ENCODE results near the gene CENPP. TPM values are rescaled to one million over a fixed set of nuclear protein-coding genes. Genes with fewer than 3 reads are reported as not detected.

The CENPP gene
- total RNA-seq, 1 experiment from 2014 or later, result 15.6 TPM

- Histone ChIP-seq H3K27me3 (replicated peaks; ENCODE audit: insufficient read depth, low read depth, low read length, poor library complexity) (no peaks in the 10 kb centered on the region), H3K9me3 (ENCODE audit: low read depth, low read length, poor library complexity, severe bottlenecking) (no peaks in the 10 kb centered on the region), H3K36me3 (ENCODE audit: insufficient read depth, low read length, poor library complexity, severe bottlenecking) (no peaks in the 10 kb centered on the region), H3K4me1 (ENCODE audit: insufficient read depth, low read length, poor library complexity, severe bottlenecking) (no peaks in the 10 kb centered on the region), H3K4me3 (ENCODE audit: low read depth, low read length, poor library complexity, severe bottlenecking) (no peak overlapping the region), H3K27ac (ENCODE audit: low read depth, low read length, poor library complexity, severe bottlenecking) (no peak overlapping the region)
- DNase-seq (ENCODE audit: low spot score), result no peak
- TF ChIP-seq EZH2 (IDR thresholded peaks at IDR 0.05; ENCODE audit: borderline replicate concordance, low read depth, low read length, poor library complexity, severe bottlenecking) (no peak), CTCF (conservative IDR thresholded peaks at IDR 0.05; ENCODE audit: low read depth, low read length) (no peak)
- BruUV-seq (replicated peaks), result no TSS peak
- ChIA-PET CTCF (no interaction called here), POLR2A (ENCODE audit: low non-redundant PET) (no interaction called here)
- intact Hi-C loops (cut with micrococcal nuclease; ENCODE audit: unreplicated experiment), result no loop called here
Observed at GRCh38 chr9:92576175-92576574, 250.4 kb downstream of the CENPP start.

GRCh38 chr9:92589923-92590322 is 264.2 kb downstream of the CENPP start:
- H3K4me1 ChIP-seq (ENCODE audit: insufficient read depth, low read length, poor library complexity, severe bottlenecking), result no peaks in the 10 kb centered on the region
- no TSS peak for BruUV-seq (replicated peaks)
- no peaks in the 10 kb centered on the region for H3K27me3 ChIP-seq (replicated peaks; ENCODE audit: insufficient read depth, low read depth, low read length, poor library complexity)
- ChIA-PET POLR2A (ENCODE audit: low non-redundant PET) (no interaction called here), CTCF (interaction anchor here (1.4 kb wide), 1 partner anchor 261 kb away, joined by 4 read pairs; no protein-coding TSS in a partner anchor)
- no peak overlapping the region for H3K4me3 ChIP-seq (ENCODE audit: low read depth, low read length, poor library complexity, severe bottlenecking)
- no peaks in the 10 kb centered on the region for H3K36me3 ChIP-seq (ENCODE audit: insufficient read depth, low read length, poor library complexity, severe bottlenecking)
- no peak overlapping the region for H3K27ac ChIP-seq (ENCODE audit: low read depth, low read length, poor library complexity, severe bottlenecking)
- DNase-seq (ENCODE audit: low spot score), result no peak
- TF ChIP-seq CTCF (conservative IDR thresholded peaks at IDR 0.05; ENCODE audit: low read depth, low read length), result no peak
- TF ChIP-seq EZH2 (IDR thresholded peaks at IDR 0.05; ENCODE audit: borderline replicate concordance, low read depth, low read length, poor library complexity, severe bottlenecking), result no peak
- H3K9me3 ChIP-seq (ENCODE audit: low read depth, low read length, poor library complexity, severe bottlenecking), result no peaks in the 10 kb centered on the region
- intact Hi-C loops (cut with micrococcal nuclease; ENCODE audit: unreplicated experiment), result no loop called here

GRCh38 chr9:92590377-92590776 is 264.6 kb downstream of the CENPP start:
- Histone ChIP-seq H3K27ac (ENCODE audit: low read depth, low read length, poor library complexity, severe bottlenecking) (no peak overlapping the region), H3K27me3 (replicated peaks; ENCODE audit: insufficient read depth, low read depth, low read length, poor library complexity) (no peaks in the 10 kb centered on the region), H3K36me3 (ENCODE audit: insufficient read depth, low read length, poor library complexity, severe bottlenecking) (no peaks in the 10 kb centered on the region), H3K9me3 (ENCODE audit: low read depth, low read length, poor library complexity, severe bottlenecking) (no peaks in the 10 kb centered on the region), H3K4me1 (ENCODE audit: insufficient read depth, low read length, poor library complexity, severe bottlenecking) (no peaks in the 10 kb centered on the region), H3K4me3 (ENCODE audit: low read depth, low read length, poor library complexity, severe bottlenecking) (no peak overlapping the region)
- BruUV-seq (replicated peaks), result no TSS peak
- no peak for DNase-seq (ENCODE audit: low spot score)
- intact Hi-C loops (cut with micrococcal nuclease; ENCODE audit: unreplicated experiment), result no loop called here
- ChIA-PET CTCF (interaction anchor here (1.4 kb wide), 1 partner anchor 262 kb away, joined by 4 read pairs; no protein-coding TSS in a partner anchor), POLR2A (ENCODE audit: low non-redundant PET) (no interaction called here)
- TF ChIP-seq CTCF (conservative IDR thresholded peaks at IDR 0.05; ENCODE audit: low read depth, low read length) (no peak), EZH2 (IDR thresholded peaks at IDR 0.05; ENCODE audit: borderline replicate concordance, low read depth, low read length, poor library complexity, severe bottlenecking) (no peak)

Data from A673 (cell line).